ENCODE measurements around the gene SLC16A13.
"Not testable (repeated sequence)": the region's sequence is repeated elsewhere in the genome, so short reads cannot be mapped to it uniquely, and the experiment has no call there.

SLC16A13 gene, protein sequence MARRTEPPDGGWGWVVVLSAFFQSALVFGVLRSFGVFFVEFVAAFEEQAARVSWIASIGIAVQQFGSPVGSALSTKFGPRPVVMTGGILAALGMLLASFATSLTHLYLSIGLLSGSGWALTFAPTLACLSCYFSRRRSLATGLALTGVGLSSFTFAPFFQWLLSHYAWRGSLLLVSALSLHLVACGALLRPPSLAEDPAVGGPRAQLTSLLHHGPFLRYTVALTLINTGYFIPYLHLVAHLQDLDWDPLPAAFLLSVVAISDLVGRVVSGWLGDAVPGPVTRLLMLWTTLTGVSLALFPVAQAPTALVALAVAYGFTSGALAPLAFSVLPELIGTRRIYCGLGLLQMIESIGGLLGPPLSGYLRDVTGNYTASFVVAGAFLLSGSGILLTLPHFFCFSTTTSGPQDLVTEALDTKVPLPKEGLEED

GRCh38 chr17:7035591-7036368 lies at the start of gene SLC16A13:
Gene SLC16A13 (plus strand): TSS chr17:7036015. CDS start chr17:7036383, 368 bp downstream.
- peak; percentile 97 for DNase-seq

DNA sequence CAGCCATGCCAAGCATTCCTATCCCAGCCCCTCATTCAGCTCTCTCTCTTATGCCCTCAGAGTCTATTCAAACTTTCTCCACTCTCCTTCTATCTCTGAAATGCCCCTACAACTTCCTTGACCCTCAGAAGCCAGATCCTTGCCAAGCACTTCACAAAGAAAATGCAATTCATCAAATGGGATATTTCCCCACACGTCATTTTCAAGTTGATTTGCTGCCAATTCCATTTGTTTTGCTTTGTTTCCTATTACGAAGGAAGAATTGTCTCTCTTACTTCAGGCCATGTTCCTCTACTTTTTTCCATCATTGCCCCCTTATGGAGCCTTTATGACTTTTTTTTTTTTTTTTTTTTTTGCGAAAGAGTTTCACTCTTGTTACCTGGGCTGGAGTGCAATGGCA lies 49.1 kb upstream of the SLC16A13 start:
- DNase-seq: no peak

- DNase-seq: no peak
Measured at GRCh38 chr17:6989779-6990178, 46.0 kb upstream of the SLC16A13 start.

DNA sequence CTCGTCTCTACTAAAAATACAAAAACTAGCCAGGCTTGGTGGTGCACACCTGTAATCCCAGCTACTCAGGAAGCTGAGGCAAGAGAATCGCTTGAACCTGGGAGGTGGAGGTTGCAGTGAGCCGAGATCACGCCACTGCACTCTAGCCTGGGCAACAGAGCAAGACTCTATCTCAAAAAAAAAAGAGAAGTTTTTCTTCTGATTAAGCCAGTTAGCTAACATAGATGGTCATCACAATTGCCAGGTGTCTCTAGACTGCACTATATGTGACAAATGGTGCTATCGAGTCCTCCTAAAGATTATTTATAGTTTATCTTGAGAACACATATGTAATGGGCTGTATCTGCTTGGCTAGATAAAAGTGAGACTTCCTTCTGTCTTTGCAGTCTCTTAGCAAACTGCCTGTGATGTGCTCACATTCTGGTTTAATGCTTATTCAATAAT lies 42.2 kb upstream of the SLC16A13 start:
- not testable (repeated sequence) for DNase-seq

- DNase-seq: no peak
Measured at GRCh38 chr17:6994118-6994598, 41.7 kb upstream of the SLC16A13 start.

DNA sequence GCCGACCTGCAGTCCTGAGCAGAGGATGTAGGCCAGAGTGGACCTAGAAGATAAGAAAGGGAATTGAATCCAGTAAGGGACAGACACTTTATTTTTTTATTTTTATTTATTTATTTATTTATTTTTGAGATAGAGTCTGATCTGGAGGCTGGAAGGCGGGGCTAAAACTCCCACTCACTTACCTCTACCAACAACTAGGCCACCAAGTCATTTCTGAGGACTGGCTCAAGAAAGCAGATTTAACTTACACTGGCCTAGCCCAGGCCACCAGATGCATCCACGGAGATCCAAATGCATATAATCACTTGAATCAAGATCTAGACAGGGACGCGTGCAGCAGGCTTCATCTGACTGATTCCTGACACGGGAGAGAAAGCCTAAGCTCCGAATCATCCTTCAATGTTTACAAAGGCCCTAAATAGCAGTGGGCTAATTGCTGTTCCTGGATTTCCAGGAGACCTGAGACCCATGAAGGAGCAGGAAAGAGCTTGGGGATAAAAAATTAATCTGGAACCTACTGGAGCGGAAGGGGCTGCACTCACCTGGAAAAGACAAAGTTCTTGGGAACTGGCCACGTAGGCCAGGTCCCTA lies 41.1 kb upstream of the SLC16A13 start:
- no peak for DNase-seq

DNA sequence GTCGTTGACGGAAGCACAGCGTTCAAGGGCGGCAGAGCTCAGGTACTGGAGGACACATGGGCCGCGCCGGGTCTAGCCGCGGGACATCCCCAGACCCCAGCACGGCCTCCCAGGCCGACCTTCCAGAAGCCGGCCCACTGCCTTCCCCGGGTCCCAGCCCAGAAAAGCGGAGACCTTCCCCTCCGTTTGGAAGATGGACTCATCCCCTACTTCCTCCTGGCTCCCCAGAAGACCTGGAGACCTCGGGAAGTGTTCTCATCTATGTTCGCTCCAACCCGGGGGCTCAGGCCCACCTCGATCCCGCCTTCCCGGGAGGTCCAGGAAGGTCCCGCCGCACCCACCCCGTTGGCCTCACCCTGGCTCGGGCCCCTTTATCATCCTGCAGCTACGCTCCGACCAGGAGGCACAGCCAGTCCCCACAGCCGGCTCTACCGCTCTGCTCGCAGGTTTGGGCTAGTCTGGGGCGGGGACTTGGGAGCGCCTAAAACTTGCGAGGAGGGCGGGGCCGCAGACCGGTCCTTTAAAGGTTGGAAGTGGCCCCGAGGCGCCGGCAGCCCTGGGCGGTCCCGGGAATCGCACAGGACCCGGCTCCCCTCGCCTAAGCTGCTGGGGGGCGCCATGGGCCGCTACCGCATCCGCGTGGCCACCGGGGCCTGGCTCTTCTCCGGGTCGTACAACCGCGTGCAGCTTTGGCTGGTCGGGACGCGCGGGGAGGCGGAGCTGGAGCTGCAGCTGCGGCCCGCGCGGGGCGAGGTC lies 40.1 kb upstream of the SLC16A13 start, which contains the start of gene ALOX12:
TSS of gene ALOX12 (plus strand) at position 550 of the 756 bp plus-strand sequence. CDS start at position 619, 69 bp downstream.
- no peak for DNase-seq

- no peak for DNase-seq
Measured at GRCh38 chr17:6996256-6997011, 39.4 kb upstream of the SLC16A13 start.

DNA sequence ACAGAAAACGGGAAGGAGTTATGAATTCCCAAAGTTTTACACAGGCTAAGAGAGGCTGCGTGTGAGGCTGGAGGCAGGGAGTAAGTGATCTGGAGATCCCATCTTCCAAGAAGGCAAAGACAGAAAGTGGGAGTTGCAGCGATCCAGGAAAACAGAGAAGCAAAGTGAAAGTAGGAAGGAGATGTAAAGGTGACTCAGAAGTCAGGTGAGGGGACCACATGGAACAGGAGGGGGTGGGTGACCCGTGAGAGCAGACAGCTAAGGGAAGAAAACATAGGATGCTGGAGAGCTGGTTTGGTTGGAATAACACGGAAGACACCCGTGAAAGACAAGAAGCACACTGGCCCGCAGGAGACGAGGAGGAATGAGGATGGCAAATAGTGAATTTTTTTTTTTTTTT lies 38.6 kb upstream of the SLC16A13 start:
- no peak for DNase-seq

GRCh38 chr17:6998855-6999508 lies 36.8 kb upstream of the SLC16A13 start:
- DNase-seq: no peak

GRCh38 chr17:7001318-7001961 lies 34.4 kb upstream of the SLC16A13 start:
- DNase-seq: peak; percentile 13

DNA sequence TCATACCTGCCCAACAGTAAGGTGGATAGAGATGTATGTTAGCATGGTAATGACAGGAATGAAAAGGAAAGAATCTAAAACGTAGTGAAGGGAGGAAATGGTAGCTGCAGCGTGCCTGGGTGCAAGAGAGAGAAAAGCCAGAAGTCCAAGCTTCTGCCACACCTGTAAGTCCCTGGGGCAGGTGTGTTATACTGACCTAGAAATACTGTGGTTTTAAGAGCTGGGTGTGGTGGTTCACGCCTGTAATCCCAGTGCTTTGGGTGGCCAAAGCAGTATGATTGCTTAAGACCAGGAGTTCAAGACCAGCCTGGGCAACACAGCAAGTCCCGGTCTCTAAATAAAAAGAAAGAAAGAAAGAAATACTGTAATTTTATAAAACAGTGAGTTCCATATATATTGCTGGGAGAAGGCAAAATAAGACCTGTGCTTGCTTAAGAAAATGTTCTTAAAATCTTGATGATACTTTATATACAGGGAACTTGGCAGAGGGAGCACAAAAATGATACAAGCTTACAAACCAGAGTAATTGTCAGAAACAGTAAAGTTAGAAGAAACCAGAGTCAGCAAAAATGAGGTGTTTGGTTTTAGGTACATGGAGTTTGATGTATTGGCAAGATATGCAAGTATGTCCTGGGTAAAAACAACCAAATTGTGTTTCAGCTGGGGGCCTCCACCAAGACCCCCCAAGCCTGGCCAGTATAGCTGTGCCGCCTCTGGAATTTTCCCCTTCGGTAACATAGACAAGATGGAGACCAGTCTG lies 33.3 kb upstream of the SLC16A13 start:
- DNase-seq: no peak

GRCh38 chr17:7003745-7004144 lies 32.1 kb upstream of the SLC16A13 start:
- DNase-seq: no peak

GRCh38 chr17:7004398-7005253 lies 31.2 kb upstream of the SLC16A13 start:
- DNase-seq: no peak

- DNase-seq: no peak
Measured at GRCh38 chr17:7005716-7006115, 30.1 kb upstream of the SLC16A13 start.

DNA sequence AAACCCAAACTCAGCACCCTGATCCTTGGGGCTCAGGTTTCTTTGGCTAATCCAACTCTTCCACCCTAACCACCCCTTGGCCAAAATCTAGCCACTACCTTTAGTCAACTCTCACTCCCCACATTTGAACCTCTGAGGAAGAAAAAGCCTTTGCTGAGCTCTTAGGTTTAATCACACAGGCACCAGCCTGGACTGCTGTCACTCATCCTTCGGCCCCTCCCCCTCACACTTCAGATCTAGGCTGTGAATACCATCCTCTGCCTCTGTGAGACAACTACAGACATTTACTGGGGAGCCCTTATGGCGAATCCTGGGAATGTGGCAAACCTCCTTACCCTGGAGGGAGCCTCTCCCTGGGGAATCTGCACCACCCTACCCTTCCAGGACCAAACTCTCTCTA lies 28.7 kb upstream of the SLC16A13 start:
- no peak for DNase-seq

DNA sequence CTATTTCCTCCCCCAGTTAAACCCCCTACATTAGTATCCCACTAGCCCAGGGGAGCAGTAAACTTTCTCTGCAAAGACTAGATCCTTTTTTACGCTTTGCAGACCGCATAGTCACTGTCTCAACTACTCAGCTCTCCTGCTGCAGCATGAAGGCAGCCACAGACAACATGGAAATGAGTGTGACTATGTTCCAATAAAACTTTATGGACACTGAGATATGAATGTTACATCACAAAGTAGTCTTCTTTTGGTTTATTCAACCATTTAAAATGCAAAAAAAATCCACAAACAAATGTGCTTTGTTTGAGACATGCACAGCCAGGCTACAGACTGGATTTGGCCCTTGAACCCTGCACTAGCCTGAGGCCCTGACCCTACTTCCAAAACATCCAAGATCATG lies 25.3 kb upstream of the SLC16A13 start:
- no peak for DNase-seq

- DNase-seq: no peak
Measured at GRCh38 chr17:7011415-7011814, 24.4 kb upstream of the SLC16A13 start.

DNA sequence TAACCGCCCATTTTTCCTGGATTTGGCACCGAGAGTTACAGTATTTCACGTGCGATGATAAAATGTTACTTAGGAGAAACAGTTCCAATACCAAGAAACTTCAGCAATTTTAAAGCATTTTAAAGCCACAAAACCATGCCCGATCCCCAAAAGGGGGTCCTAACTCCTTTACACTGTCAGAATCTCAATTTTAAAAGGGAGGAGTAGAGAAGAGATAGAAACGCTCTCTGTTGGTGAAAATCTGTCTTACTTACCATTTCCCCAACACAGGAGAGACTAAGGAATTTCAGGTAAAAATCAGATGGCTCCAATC lies 23.9 kb upstream of the SLC16A13 start:
- DNase-seq: no peak
